Measurements from ENCODE around the gene SRGAP2C.
"Not testable (repeated sequence)": the region's sequence is repeated elsewhere in the genome, so short reads cannot be mapped to it uniquely, and the experiment has no call there.

Gene SRGAP2C

DNA sequence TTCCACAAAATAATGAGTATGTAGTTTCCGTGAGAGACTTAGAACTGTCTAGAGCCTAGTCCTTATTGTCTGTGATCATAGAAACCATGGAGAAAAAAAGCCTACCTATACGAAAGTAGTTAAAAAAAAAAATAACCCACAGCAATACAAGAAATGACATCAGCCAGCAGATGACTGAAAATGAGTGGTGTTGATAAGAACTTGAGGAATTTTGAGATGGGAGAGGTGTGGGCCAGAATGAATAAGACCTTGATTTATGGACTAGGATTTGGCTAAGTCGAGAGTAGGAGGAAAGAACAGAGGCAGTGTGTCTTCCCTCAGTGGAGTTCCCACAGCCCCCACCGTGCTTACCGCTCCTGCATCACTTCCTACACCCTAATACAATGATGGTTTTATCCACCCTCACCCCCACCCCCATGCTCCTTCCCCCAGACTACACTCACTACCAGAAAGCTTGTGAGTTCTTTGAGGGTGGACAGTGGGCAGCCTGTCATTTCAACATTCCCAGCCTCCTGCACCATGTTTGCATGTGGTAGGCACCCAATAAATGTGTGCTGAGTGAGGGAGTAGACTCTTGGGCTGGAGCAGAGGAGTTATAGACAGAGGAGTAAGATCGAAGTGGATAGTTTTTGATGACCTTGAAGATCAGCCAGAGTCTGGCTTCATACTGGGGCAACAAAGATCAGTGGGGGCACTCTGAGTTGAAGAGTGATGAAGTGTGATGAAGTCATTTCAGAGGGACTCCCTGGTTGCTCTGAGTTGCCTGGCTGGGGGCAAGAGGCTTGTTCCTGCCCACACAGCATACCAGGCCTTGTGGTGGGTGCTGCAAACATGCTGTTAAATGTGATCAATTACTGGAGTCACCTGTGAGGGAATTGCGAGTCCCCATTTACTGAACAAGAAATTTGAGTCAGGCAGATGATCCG lies 21.3 kb downstream of the SRGAP2C start:
- not testable (repeated sequence) for H3K27ac Mint-ChIP-seq; H3K4me1 Mint-ChIP-seq (ENCODE audit: low read depth); H3K36me3 Mint-ChIP-seq (ENCODE audit: low read depth); H3K27me3 Mint-ChIP-seq (ENCODE audit: low read depth); H3K4me3 Mint-ChIP-seq; DNase-seq (ENCODE audit: low spot score); H3K9me3 Mint-ChIP-seq

GRCh38 chr1:121207328-121207727 lies 22.6 kb downstream of the SRGAP2C start:
- H3K4me1 Mint-ChIP-seq (ENCODE audit: low read depth); H3K36me3 Mint-ChIP-seq (ENCODE audit: low read depth); DNase-seq (ENCODE audit: low spot score); H3K4me3 Mint-ChIP-seq; H3K9me3 Mint-ChIP-seq; H3K27ac Mint-ChIP-seq; H3K27me3 Mint-ChIP-seq (ENCODE audit: low read depth): not testable (repeated sequence)

DNA sequence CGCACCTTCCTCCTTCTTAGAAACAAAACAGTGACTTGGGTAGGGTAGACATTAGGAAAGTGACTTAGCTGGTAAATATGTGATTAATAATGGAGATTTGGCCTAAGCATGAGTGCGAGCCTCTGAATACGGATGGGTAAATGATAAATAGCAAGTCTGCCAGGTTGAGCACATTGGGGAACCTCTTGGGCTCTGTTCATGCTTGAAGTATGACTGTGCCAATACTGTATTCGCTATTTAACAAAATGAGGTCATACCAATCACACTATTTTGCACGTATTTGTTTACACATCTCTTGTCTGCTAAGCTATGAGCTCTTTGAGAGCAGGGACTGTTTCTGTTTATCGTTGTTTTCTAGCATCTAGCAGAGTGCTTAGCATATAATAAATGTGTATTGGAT lies 23.6 kb downstream of the SRGAP2C start:
- H3K27me3 Mint-ChIP-seq (ENCODE audit: low read depth); H3K4me3 Mint-ChIP-seq; H3K36me3 Mint-ChIP-seq (ENCODE audit: low read depth); H3K9me3 Mint-ChIP-seq; DNase-seq (ENCODE audit: low spot score); H3K27ac Mint-ChIP-seq; H3K4me1 Mint-ChIP-seq (ENCODE audit: low read depth): not testable (repeated sequence)

DNA sequence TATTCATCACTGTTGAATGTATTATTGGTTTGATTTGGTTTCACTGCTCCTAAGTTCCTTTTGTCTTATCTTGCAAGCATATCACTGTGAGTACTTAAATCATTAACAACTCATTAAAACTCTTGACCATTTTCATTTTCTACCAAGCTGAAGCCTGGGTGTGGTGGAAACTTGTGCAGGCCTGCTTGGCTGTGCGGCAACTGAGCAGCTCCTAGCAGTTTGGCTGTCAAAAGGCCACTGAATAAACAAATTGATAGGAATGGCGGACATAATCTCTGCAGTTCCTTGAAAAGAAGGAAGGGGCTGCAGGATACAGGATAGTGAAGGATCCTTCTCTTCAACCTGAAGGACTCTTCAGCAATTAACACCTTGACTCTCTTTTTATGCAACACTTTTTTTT lies 26.0 kb downstream of the SRGAP2C start:
- H3K27ac Mint-ChIP-seq; H3K4me3 Mint-ChIP-seq; H3K36me3 Mint-ChIP-seq (ENCODE audit: low read depth); DNase-seq (ENCODE audit: low spot score); H3K9me3 Mint-ChIP-seq; H3K4me1 Mint-ChIP-seq (ENCODE audit: low read depth); H3K27me3 Mint-ChIP-seq (ENCODE audit: low read depth): not testable (repeated sequence)

- not testable (repeated sequence) for H3K27ac Mint-ChIP-seq; H3K36me3 Mint-ChIP-seq (ENCODE audit: low read depth); DNase-seq (ENCODE audit: low spot score); H3K27me3 Mint-ChIP-seq (ENCODE audit: low read depth); H3K4me3 Mint-ChIP-seq; H3K9me3 Mint-ChIP-seq; H3K4me1 Mint-ChIP-seq (ENCODE audit: low read depth)
Measured at GRCh38 chr1:121213491-121213890, 28.7 kb downstream of the SRGAP2C start.

DNA sequence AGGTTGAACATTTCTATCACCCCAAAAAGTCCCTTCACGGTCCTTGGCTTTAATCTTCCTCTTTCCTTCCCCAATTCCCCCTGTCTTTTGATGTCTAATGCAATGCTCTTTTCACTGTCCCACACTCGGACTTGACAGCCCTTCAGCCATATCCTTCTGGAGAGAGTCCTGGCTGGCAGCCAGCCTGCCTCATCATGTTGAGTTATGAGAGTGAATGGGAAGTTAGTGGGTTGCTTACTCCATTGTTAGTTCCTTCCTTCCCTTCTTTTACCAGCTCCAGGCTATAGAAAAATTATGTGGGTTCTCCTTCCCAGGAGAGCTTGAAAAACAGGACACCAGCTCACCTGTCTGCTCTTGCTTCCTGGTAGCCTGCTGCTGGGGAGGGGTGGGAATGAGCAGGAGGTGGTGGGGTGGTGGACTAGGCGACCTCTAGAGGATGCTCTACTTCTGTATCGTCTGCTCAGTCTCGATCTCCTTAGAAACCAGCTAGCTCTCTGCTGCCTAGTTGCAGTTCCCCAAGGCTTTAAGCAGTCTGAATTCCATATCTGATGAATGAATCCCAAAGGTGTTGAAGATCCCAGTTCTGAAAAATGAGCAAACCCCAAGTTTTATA lies 29.9 kb downstream of the SRGAP2C start:
- not testable (repeated sequence) for H3K36me3 Mint-ChIP-seq (ENCODE audit: low read depth); H3K27me3 Mint-ChIP-seq (ENCODE audit: low read depth); H3K9me3 Mint-ChIP-seq

GRCh38 chr1:121215699-121216417 lies 31.1 kb downstream of the SRGAP2C start:
- H3K4me1 Mint-ChIP-seq (ENCODE audit: low read depth); H3K9me3 Mint-ChIP-seq; H3K27ac Mint-ChIP-seq; H3K36me3 Mint-ChIP-seq (ENCODE audit: low read depth); DNase-seq (ENCODE audit: low spot score); H3K4me3 Mint-ChIP-seq; H3K27me3 Mint-ChIP-seq (ENCODE audit: low read depth): not testable (repeated sequence)

More for the DNA sequence above, 29.9 kb downstream of the SRGAP2C start:
- not testable (repeated sequence) for H3K27ac Mint-ChIP-seq; H3K4me1 Mint-ChIP-seq (ENCODE audit: low read depth); H3K4me3 Mint-ChIP-seq; DNase-seq (ENCODE audit: low spot score)

GRCh38 chr1:121216676-121217075 lies 31.9 kb downstream of the SRGAP2C start:
- H3K4me3 Mint-ChIP-seq; H3K27me3 Mint-ChIP-seq (ENCODE audit: low read depth); H3K36me3 Mint-ChIP-seq (ENCODE audit: low read depth); H3K9me3 Mint-ChIP-seq; H3K27ac Mint-ChIP-seq; H3K4me1 Mint-ChIP-seq (ENCODE audit: low read depth); DNase-seq (ENCODE audit: low spot score): not testable (repeated sequence)

DNA sequence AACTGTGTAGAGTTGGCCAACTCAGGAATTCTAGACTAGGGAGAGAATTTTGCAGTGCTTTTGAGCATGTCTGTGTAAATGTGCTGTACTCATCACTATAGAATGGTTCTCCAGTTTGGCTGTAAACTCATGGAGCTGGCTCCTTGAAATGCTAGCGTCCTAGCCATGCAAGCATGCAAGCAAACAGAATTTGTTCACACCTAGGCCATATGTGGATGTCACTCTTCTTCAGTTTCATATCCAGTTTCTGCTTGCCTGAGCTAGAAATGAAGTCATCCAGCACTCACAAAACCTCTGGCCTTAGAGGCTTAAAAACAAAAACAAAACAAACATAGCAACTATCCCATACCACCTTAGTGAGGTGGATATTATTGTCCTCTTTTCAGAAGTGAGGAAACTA lies 37.0 kb downstream of the SRGAP2C start:
- not testable (repeated sequence) for H3K27ac Mint-ChIP-seq; H3K27me3 Mint-ChIP-seq (ENCODE audit: low read depth); H3K4me1 Mint-ChIP-seq (ENCODE audit: low read depth); H3K9me3 Mint-ChIP-seq; H3K4me3 Mint-ChIP-seq; H3K36me3 Mint-ChIP-seq (ENCODE audit: low read depth); DNase-seq (ENCODE audit: low spot score)

DNA sequence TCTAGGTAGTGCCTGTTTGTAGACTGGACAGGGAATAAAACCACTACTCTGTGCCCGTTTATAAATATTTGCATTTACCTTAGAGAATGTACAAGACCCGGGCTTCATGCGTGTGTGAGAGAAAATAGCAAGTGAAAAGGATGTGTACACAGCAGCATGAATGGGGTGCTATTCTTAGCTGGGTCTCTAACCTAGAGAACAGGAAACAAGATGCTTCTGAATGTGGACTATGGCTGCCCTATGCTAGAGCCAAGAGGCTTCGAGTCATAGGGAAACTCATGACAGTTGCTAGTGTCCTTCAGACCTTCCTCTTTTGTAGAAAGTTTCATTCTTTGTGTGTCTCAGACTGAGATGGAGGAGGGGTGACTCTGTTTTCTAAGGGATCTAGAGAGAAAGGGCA lies 39.9 kb downstream of the SRGAP2C start:
- not testable (repeated sequence) for H3K36me3 Mint-ChIP-seq (ENCODE audit: low read depth); DNase-seq (ENCODE audit: low spot score); H3K4me3 Mint-ChIP-seq; H3K27me3 Mint-ChIP-seq (ENCODE audit: low read depth); H3K9me3 Mint-ChIP-seq; H3K4me1 Mint-ChIP-seq (ENCODE audit: low read depth)
- H3K27ac Mint-ChIP-seq = peak overlapping the region; percentile 65

DNA sequence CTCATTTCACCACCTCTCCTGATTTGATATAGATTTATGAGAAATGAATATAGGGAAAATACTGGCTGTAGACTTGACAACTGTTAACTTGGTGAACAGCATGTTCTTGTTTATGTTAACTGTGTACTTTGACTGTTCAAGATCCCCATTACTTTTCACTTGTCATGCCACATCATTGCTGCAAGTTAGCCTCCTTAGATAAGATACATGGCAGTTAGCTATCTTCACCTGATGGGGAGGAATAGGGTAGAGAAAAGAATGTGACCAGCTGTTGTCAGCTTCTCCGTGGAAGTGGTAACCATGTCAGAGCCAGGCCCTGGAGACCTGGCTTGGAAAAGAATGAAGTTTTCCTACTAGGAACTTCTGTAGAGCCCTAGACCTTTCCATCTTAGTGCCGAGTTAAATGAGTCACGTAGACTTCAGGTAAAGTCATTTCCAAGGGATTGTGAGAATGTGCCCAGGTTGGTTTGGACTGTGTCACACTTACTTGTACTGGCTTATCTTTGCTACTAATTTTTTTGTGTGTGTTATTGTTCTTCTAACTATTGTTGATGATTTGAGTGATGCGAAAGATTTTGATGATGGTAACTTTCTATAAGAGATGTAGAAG lies 41.6 kb downstream of the SRGAP2C start:
- H3K36me3 Mint-ChIP-seq (ENCODE audit: low read depth); H3K9me3 Mint-ChIP-seq; H3K4me3 Mint-ChIP-seq; DNase-seq (ENCODE audit: low spot score); H3K27ac Mint-ChIP-seq; H3K27me3 Mint-ChIP-seq (ENCODE audit: low read depth); H3K4me1 Mint-ChIP-seq (ENCODE audit: low read depth): not testable (repeated sequence)

DNA sequence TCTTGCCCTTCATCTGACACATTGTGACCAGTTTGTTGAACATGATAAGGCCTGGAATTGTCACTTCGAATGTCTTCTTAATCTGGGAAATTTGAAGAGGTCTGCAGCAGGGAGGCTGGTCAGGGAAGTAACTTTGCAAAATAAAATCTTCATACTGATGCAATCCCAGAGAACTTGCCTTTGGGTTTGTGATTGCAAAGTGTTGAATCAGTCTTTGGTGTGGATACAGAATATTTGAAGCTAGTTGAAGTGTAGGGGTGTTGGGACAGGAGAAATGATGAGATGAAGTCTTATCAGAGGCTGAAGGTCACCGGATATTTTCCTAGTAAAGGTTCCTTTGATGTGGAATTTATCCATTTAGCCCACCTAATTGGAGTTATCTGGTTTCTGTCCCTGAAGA lies 42.1 kb downstream of the SRGAP2C start:
- H3K27ac Mint-ChIP-seq; H3K4me3 Mint-ChIP-seq; H3K36me3 Mint-ChIP-seq (ENCODE audit: low read depth); H3K27me3 Mint-ChIP-seq (ENCODE audit: low read depth); H3K4me1 Mint-ChIP-seq (ENCODE audit: low read depth); DNase-seq (ENCODE audit: low spot score); H3K9me3 Mint-ChIP-seq: not testable (repeated sequence)

DNA sequence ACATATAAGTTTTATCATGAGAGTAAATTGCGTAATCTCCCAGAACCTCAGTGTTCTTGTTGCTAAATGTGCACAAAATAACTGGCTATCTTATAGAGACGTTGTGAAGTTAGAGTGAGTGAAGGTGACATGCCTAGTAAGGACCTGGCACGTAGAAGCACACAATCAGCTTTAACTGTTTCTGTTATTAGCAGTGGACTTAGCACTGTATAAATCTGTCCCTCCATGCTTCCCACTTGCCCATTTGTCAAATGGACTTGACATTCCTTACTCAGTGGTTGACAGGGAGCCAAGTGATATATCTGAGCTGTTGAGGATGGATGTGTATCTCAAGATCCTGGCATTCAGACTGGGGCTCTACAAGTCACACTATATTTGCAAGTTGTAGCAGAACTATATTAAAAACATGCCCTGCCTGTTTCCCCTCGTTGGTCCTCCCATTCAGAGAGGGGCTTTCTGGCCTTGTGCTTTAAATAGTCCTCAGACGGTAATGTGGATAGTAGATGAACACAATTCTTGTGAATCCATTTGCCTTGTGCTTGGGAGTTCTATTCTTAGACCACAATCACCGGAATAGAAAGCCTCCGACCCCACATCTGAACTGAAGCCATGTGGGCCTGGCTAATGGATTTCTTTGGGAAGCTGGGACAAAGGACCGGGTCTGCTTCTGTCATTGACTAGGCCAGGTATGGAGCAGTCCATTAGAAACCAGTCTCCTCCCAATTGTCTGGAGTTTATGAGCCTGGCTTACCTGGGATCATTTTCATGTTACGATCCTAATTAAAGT lies 43.0 kb downstream of the SRGAP2C start:
- not testable (repeated sequence) for H3K36me3 Mint-ChIP-seq (ENCODE audit: low read depth); H3K4me1 Mint-ChIP-seq (ENCODE audit: low read depth); H3K27me3 Mint-ChIP-seq (ENCODE audit: low read depth); DNase-seq (ENCODE audit: low spot score); H3K4me3 Mint-ChIP-seq; H3K27ac Mint-ChIP-seq; H3K9me3 Mint-ChIP-seq

Measured in T-helper 2 cell treated with Interferon-gamma antibody and Interleukin-4, amounts not matched to agents 5 μg/mL and 100 μg/mL, for 36 hours (primary cell).